Fibroblast of villous mesenchyme (primary cell): ENCODE measurements around the gene KIF18B. TPM values are rescaled to one million over a fixed set of nuclear protein-coding genes. Genes with fewer than 3 reads are reported as not detected.

Experiments
- DNase-seq: peaks from one replicate; pipeline ENCODE4 v3.0.0-alpha.2; 2010; ENCODE audit warnings: low read depth
- H3K4me3 ChIP-seq: 2 replicates; pipeline ENCODE4 v1.5.1; 2011; ENCODE audit warnings: low read depth, mild to moderate bottlenecking, low read length
- total RNA-seq: library from RNA; depleted of rRNA; stranded (reverse); fragments of >200 nt; gene quantifications from 2 replicates; pipeline ENCODE4 v1.2.3, GENCODE V29; 2012
- TF ChIP-seq, protein P1 (sequence below): IDR thresholded peaks from 2 replicates; pipeline ENCODE4 v1.5.1; 2012; ENCODE audit warnings: low read depth, mild to moderate bottlenecking, low read length; ENCODE audit not compliant: insufficient read depth

The KIF18B gene
- total RNA-seq, 1 donor, result 5.2 TPM

DNA sequence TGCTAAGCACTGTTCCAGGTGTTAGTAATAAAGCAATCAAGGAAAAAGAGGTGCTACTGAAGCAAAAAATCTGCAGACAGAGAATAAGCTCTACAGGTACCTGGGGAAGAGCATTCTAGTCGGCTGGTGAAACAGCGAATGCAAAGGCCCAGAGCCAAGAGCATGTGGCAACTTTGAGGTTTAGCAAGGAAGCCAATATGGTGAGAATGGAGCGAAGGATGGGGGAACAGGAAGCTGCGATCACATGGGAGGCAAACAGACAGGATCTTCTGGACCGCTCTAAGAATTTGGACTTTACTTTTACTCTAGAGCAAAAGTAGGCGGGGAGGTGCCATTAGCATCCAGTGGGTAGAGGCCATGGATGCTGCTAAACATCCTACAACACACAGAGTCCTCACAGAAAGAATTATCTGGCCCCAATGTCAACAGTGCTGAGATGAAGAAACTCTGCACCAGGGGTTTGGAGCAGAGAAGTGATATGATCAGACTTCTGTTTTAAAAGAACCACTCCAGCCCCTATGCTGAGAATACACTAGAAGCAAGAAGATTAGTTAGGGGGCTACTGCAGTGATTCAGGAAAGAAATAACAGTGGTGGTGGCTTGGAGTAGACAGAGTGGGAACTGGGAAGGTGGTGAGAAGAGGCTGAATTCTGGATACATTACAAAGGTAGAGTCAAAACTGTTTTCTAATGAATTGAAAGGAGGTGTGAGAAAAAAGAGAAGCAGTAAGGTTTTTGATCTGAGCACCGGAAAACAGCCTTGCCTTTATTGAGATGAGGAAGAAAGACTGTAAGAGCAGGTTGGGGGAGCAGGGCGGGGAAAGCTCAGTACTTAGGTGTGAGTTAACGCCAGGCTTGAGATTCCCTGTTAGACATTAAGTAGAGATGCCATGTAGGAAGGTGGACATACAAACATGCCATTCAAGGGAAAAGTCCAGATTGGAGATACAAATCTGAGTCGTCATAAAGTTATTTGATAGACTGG lies 59.3 kb downstream of the KIF18B start:
- H3K4me3 ChIP-seq, result no peak overlapping the region
- no peak for DNase-seq
- TF ChIP-seq, protein P1, sequence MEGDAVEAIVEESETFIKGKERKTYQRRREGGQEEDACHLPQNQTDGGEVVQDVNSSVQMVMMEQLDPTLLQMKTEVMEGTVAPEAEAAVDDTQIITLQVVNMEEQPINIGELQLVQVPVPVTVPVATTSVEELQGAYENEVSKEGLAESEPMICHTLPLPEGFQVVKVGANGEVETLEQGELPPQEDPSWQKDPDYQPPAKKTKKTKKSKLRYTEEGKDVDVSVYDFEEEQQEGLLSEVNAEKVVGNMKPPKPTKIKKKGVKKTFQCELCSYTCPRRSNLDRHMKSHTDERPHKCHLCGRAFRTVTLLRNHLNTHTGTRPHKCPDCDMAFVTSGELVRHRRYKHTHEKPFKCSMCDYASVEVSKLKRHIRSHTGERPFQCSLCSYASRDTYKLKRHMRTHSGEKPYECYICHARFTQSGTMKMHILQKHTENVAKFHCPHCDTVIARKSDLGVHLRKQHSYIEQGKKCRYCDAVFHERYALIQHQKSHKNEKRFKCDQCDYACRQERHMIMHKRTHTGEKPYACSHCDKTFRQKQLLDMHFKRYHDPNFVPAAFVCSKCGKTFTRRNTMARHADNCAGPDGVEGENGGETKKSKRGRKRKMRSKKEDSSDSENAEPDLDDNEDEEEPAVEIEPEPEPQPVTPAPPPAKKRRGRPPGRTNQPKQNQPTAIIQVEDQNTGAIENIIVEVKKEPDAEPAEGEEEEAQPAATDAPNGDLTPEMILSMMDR, result no peak

DNA sequence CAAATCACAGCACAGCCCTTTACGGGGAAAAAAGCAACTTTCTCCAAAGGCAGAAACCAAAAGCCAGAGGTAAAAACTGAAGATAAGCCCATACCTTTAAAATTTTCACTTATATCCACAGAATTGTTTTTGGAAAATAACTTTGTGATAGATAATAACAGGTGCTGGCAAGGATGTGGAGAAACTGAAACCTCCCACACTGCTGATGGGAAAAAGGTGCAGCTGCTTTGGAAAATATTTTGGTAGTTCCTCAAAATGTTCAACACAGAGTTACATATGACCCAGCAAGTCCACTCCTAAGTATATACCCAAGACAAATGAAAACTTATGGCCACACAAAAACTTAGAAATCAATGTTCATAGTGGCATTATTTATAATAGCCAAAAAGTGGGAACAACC lies 60.6 kb downstream of the KIF18B start:
- H3K4me3 ChIP-seq, result no peak overlapping the region
- no peak for DNase-seq
- TF ChIP-seq, protein P1, result no peak

DNA sequence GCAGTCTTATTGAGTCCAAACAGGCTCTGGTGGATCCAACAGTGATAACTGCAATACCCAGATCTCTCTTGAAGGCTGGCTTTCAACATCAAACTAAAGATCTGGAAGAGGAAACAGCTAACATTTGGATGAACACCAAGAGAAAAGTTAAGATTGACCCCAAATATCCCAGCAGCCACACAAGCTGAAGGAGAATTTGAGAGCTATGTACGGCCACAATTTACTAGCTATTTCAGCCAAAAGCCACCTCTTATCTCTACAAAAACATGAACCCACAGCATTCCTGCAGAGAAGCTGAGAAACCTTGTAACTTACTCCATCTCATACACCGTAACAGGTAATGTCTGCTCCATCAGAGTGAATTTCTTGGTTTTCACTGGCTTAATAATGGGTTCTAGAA lies 62.6 kb downstream of the KIF18B start:
- H3K4me3 ChIP-seq, result no peak overlapping the region
- TF ChIP-seq, protein P1, result no peak
- DNase-seq, result no peak

DNA sequence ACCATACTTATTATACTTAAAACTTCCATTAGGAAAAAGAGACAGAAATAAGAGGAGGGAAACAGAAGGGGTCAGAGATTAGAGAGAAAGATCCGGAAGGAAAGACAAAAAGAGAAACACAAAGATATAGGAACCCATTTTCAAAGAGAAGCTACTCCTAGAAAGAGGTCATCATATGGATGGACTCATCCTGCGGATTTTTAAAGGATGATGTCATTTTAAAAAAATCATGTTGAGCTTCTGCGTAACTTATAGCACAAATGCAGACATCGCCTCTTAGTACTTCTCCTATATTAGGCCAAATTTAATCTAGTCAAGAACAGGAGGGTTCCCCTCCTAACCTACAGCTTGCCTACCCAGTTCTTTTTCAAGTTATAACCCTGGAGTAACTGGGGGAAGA lies 66.4 kb downstream of the KIF18B start:
- no peak overlapping the region for H3K4me3 ChIP-seq
- TF ChIP-seq, protein P1, result no peak
- no peak for DNase-seq

DNA sequence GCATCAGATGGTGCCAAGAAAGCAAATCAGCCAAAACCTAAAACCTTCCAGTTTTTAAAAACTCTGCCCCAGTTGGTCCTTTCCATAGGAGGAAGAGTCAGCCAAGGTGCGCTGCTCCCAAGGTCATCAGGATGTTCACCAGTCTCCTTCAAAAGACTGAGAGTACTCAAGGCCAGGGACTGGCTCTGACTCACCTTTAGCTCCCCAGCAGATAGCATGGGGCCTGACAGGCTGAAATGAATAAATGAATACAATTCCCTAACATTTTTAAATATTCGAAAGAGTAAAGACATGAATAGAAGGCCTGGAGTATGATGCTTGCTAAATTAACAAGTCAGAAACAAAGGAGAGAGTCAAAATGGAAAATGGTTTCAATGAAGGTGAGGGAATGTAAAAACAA lies 67.5 kb downstream of the KIF18B start:
- TF ChIP-seq, protein P1, result no peak
- H3K4me3 ChIP-seq, result no peak overlapping the region
- DNase-seq, result no peak

DNA sequence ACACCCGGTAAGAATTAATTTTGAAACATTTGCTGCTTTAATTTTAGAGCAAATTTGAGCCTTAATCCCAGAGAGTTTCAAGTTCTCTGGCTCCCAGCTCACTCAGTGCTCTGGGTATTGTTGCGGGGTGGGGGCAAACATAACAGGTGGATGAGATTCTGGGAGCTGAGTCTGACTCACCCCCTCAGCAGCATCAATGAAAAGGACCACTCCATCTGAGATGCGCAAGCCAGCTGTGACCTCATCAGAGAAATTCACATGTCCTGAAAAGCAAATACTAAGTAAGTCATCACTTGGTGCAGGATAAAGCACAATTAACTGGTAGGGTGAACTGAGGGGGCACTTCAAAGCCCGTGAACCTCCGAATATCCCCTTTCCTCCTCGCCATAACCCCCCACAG lies 68.2 kb downstream of the KIF18B start:
- TF ChIP-seq, protein P1, result no peak
- H3K4me3 ChIP-seq, result no peak overlapping the region
- DNase-seq, result no peak
